GM19463 (cell line): ENCODE data around the gene ZMIZ1.

ENCODE experiments used
- ATAC-seq: cut with Tn5 transposase; IDR thresholded peaks from one replicate; pipeline ENCODE4 v1.9.1; 2021; ENCODE audit warnings: mild to moderate bottlenecking, moderate library complexity; ENCODE audit not compliant: unreplicated experiment

The ZMIZ1 gene

GRCh38 chr10:79347894-79348639, 279.3 kb downstream of the ZMIZ1 start:
- ATAC-seq, result peak; percentile 73

- no peak for ATAC-seq
Observed at GRCh38 chr10:79348640-79348988, 279.8 kb downstream of the ZMIZ1 start.

GRCh38 chr10:79349072-79349491, 280.3 kb downstream of the ZMIZ1 start:
- ATAC-seq, result no peak

GRCh38 chr10:79349766-79350406, 281.1 kb downstream of the ZMIZ1 start:
- ATAC-seq, result no peak

GRCh38 chr10:79350407-79351154, 281.8 kb downstream of the ZMIZ1 start:
- no peak for ATAC-seq

- ATAC-seq, result no peak
Observed at GRCh38 chr10:79351332-79351731, 282.6 kb downstream of the ZMIZ1 start.

GRCh38 chr10:79352035-79352877, 283.5 kb downstream of the ZMIZ1 start:
- ATAC-seq, result no peak

- ATAC-seq, result no peak
Observed at GRCh38 chr10:79353000-79353406, 284.2 kb downstream of the ZMIZ1 start.

GRCh38 chr10:79353726-79354125, 285.0 kb downstream of the ZMIZ1 start:
- no peak for ATAC-seq

GRCh38 chr10:79354141-79354540, 285.4 kb downstream of the ZMIZ1 start:
- ATAC-seq, result no peak

- no peak for ATAC-seq
Observed at GRCh38 chr10:79354615-79355014, 285.8 kb downstream of the ZMIZ1 start.

GRCh38 chr10:79355420-79356017, 286.8 kb downstream of the ZMIZ1 start:
- ATAC-seq, result no peak

- no peak for ATAC-seq
Observed at GRCh38 chr10:79356104-79356503, 287.3 kb downstream of the ZMIZ1 start.

GRCh38 chr10:79357180-79357579, 288.4 kb downstream of the ZMIZ1 start:
- ATAC-seq, result no peak

GRCh38 chr10:79358811-79359210, 290.0 kb downstream of the ZMIZ1 start:
- no peak for ATAC-seq

GRCh38 chr10:79359816-79360498, 291.2 kb downstream of the ZMIZ1 start:
- ATAC-seq, result no peak

GRCh38 chr10:79360499-79361342, 292.0 kb downstream of the ZMIZ1 start:
- no peak for ATAC-seq

GRCh38 chr10:79361726-79362397, 293.1 kb downstream of the ZMIZ1 start:
- no peak for ATAC-seq
